GM13976 (cell line): Measurements from ENCODE around the gene TMUB1.

Experiments used
- DNase-seq: peaks from one replicate; pipeline ENCODE4 v3.0.0; 2012; ENCODE audit warnings: low spot score
- in situ Hi-C: fragments of 300-500 bp; cut with MboI; formaldehyde crosslinking; loops from one replicate; pipeline ENCODE4 v1.12.0; 2022; ENCODE audit warnings: low sequenced_read_pairs, mixed read lengths, inconsistent platforms; ENCODE audit not compliant: unreplicated experiment
- TF ChIP-seq, protein P1 (sequence below): IDR thresholded peaks from 2 replicates; pipeline ENCODE4 v1.5.1; 2012; ENCODE audit warnings: borderline replicate concordance, mild to moderate bottlenecking; ENCODE audit not compliant: insufficient read depth; ENCODE audit errors: extremely low read depth, missing control alignments, control extremely low read depth

The TMUB1 gene

DNA sequence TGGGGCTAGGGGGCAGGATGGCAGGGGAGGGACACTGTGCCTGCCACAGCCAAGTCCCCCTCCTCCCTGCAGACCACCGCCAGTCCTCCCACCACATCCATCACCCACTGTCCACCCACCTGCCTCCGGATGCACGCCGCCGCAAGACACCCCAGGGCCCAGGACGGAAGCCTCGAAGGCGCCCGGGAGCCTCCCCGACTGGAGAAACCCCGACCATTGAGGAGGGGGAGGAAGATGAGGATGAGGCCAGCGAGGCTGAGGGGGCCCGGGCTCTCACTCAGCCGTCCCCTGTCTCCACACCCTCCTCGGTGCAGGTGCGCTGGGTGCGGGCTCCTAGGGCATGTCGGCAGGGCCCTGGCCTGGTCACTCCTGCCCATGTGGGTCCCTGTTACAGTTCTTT, 18.8 kb downstream of the TMUB1 start:
- TF ChIP-seq, protein P1, sequence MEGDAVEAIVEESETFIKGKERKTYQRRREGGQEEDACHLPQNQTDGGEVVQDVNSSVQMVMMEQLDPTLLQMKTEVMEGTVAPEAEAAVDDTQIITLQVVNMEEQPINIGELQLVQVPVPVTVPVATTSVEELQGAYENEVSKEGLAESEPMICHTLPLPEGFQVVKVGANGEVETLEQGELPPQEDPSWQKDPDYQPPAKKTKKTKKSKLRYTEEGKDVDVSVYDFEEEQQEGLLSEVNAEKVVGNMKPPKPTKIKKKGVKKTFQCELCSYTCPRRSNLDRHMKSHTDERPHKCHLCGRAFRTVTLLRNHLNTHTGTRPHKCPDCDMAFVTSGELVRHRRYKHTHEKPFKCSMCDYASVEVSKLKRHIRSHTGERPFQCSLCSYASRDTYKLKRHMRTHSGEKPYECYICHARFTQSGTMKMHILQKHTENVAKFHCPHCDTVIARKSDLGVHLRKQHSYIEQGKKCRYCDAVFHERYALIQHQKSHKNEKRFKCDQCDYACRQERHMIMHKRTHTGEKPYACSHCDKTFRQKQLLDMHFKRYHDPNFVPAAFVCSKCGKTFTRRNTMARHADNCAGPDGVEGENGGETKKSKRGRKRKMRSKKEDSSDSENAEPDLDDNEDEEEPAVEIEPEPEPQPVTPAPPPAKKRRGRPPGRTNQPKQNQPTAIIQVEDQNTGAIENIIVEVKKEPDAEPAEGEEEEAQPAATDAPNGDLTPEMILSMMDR, result no peak
- in situ Hi-C loops, result no loop called here
- no peak for DNase-seq

DNA sequence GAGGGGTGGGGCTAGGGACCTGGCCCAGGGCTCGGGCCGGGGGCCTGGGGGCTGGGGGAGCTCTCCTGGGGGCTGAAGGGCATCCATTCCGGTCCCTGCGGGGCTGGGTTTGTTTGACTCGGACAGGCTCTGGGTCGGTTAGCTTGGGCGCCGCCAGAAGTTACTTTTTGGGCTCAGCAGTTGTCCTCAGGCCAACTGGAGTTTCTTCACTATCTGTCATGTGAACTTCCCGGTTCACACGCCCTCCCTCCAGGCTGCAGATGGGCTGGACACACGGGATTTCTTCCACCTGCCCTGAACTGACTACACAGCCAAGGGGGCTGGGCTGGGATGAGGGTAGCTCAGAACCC, 20.1 kb downstream of the TMUB1 start:
- TF ChIP-seq, protein P1, result no peak
- DNase-seq, result no peak
- in situ Hi-C loops, result no loop called here

DNA sequence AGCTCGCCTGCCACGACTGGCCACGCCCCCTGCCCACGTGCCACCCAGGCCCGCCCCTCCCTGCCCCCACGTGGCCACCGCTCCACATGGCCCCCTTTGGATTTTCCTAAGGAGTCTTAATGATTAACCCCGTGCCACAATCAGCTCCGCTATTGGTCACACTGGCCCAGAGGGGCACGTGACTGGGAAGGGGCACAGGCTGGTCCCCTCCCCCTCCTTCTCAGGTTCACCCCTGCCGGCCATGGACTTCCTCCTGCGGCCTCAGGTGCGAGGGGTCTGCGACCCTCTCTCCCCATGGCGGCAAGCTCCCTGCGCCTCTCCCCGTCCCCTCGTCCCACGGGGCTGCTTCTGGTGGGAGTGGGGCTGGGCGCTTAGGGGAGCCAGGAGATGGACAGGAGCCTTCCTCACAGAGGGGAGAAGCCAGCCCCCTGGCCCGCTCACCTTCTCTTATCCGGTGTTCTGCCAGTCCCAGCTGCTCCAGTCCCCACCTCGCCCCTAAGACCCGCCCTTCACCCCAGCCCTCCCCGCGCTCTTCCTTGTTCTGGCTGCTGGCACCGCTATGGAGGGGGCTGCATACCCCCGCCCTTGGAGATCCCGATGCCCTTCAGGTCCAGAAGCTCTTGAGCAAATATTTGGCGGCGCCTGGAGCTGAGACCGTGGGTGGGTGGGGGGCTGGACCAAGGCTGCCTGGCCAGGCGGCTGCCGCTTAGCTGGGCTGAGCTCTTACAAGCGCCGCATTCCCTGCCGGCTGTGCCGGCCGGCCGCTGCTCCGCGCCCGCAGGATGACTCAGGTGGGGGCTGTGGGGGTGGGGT, 20.7 kb downstream of the TMUB1 start:
- TF ChIP-seq, protein P1, result no peak
- in situ Hi-C loops, result no loop called here
- no peak for DNase-seq

DNA sequence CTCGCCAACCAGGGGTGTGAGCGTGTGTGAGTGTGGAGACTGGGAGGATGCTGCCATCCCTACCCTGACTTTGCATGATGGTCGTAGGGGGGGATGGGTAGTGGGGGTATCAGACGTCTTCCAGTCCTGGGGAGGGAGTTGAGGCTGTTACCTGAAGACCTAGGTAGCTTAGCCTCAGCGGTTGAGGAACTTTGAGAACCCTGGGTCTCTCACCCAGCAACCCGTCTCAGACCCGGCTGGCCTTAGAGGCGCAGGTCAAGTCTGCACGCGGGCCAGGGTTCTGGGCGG, 21.2 kb downstream of the TMUB1 start:
- TF ChIP-seq, protein P1, result no peak
- in situ Hi-C loops, result no loop called here
- DNase-seq, result no peak

DNA sequence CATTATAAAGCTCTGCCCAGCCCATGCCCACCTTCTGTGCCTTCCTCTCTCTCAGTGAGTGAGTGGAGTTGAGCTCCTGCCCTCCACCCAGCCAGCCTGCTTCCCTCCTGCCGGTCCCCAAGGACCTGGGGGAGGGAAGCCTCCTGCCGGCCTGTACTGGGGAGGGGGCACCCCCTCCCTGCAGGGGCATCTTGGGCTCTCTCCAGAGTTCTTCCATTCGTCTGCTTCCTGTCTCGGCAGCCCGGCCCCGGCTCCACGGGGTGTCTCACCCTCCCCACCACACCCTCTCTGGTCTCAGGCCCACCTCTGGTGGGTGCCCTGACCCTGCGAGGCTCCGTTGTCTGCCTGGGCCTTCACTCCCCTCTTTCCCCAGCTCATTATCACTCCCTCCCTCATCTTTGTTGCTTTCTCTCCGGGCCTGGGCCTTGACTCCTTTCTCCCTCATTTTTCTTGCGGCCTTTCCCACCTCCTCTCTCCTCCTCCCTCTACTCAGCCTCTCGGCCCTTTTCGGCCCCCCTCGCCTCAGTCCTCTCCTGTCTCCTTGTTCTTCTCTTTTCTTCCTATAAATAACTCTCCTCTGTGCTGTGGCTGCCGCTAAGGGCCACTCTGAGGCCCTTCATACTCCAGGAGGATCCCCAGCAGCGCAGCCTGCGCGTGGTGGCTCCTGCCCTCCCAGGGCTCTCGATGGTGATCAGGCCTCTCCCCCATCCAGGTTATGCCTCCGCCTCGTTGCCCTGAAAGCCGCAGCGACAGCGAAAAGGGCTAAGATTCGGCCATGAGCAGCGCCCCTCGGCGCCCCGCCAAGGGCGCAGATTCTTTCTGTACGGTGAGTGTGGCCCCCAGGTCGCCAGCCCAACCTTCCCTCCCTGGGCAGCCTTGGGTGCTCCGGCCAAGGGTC, 21.8 kb downstream of the TMUB1 start:
- TF ChIP-seq, protein P1, result no peak
- DNase-seq, result no peak
- in situ Hi-C loops, result no loop called here

DNA sequence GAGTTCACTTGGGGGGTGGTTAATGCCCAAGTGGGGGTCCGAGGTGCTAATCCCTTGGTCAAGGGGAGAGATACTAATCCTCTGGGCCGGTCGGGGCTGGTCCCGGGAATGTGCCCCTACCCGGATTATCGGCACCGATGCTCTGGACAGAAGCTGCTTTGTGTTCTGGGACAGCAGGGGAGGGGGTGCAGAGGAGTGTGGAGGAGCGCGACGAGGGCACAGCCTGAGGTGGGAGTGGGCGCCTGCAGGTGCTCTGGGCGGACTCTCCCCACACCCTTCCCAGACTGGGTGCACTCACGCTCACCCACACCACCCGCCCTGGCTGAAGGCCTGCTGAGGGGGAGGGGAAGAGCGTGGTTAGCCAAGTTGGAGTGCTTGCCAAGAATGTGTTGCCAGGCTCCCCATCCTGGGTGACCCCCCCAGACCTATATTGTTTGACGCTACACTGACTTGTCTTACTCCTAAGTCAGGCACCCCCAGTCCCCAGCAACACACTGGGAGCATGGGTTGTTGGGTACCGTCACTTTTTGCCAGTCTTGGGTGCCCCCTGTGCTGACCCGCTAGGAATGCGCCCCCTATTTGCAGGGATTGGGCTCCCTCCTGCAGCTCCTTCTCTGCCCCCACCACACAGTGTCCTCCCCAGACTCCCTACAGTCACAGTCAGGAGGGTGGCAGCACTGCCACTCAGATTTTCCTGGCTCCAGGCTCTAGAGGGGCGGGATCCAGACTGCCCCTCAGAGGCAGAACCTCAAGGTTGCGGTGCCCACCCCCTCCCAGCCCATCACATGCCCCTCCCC, 22.7 kb downstream of the TMUB1 start:
- in situ Hi-C loops, result no loop called here
- TF ChIP-seq, protein P1, result no peak
- no peak for DNase-seq
